Esophagus squamous epithelium (tissue), 5 donors: ENCODE results near the gene C10orf95. TPM values are rescaled to one million over a fixed set of nuclear protein-coding genes. Genes with fewer than 3 reads are reported as not detected.
A peak's percentile ranks its signal among the peaks of the same experiment; 100 is the strongest.
"Not testable (repeated sequence)": the region's sequence is repeated elsewhere in the genome, so short reads cannot be mapped to it uniquely, and the experiment has no call there.

Experiments
- DNase-seq: peaks from one replicate; lab custom pipeline; 2025; lab: John Stamatoyannopoulos, UW
- H3K27ac ChIP-seq, 4 donors: fragments of 200-600 bp; sonication (generic); one replicate each; pipeline ENCODE4 v1.5.1; 2016 to 2019; ENCODE audit warnings: mild to moderate bottlenecking in 1 of 4
- H3K27me3 ChIP-seq, 4 donors: fragments of 200-600 bp; sonication (generic); 1 replicate in 3 of 4; 2 replicates in 1 of 4; pipeline versions ENCODE4 v1.5.1 to v1.6.0; 2017 to 2021; ENCODE audit warnings: antibody characterized with exemption in 1 of 4
- H3K36me3 ChIP-seq, 3 donors: fragments of 200-600 bp; sonication (generic); one replicate each; pipeline ENCODE4 v1.5.1; 2016 to 2019
- H3K4me1 ChIP-seq, 3 donors: fragments of 200-600 bp; sonication (generic); one replicate each; pipeline ENCODE4 v1.5.1; 2017 to 2019
- H3K4me3 ChIP-seq, 4 donors: fragments of 200-600 bp; sonication (generic); 1 replicate in 3 of 4; 2 replicates in 1 of 4; pipeline ENCODE4 v1.5.1; 2016 to 2019; ENCODE audit warnings: mild to moderate bottlenecking in 2 of 4, moderate library complexity in 1 of 4
- H3K9me3 ChIP-seq, 3 donors: fragments of 200-600 bp; sonication (generic); one replicate each; pipeline ENCODE4 v1.5.1; 2016 to 2019
- POLR2A ChIP-seq, 4 donors: fragments of 450-650 bp; IDR thresholded peaks; one replicate each; pipeline ENCODE4 v1.6.1; 2017; ENCODE audit warnings: antibody characterized with exemption in 4 of 4, mild to moderate bottlenecking in 4 of 4, moderate library complexity in 3 of 4
- WGBS, 2 donors: methylation state at CpG; one replicate each; pipeline ENCODE4 v1.1.5; 2018; 5-methylcytosine and 5-hydroxymethylcytosine counted together
- intact Hi-C: fragments of 100-400 bp; cut with DNase I; formaldehyde crosslinking; loops from one replicate; pipeline ENCODE4 v1.15.0; 2022
- total RNA-seq, 4 donors: library from RNA; depleted of rRNA; stranded (reverse); fragments of >200 nt; gene quantifications; one replicate each; pipeline ENCODE4 v1.1.0, GENCODE V29; 2016
- TF ChIP-seq, protein P1 (sequence below), 6 experiments: fragments of 450-650 bp in 4 of 6; fragments of 200-600 bp in 2 of 6; sonication (generic) in 2 of 6; IDR thresholded peaks; one replicate each; pipeline ENCODE4 v1.5.1; 2016 to 2019; ENCODE audit warnings: antibody characterized with exemption in 6 of 6, mild to moderate bottlenecking in 4 of 6, moderate library complexity in 4 of 6
- donor health status: DM: yes; HTN: yes; CAD: no.

The C10orf95 gene, protein sequence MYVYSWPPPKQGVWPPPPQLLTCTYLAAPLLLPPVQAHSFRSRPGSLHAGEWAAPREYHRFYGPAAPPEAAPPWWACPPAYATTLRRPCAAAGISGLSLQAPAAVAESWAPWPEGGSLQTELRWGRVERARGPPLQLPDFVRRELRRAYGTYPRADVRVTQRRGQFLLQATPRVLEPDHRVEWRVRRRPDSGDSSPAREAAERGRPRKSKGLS
- 1 to 10 TPM in 2 of 4 donors, under 1 TPM in 1, not detected in 1; 0.23 to 1.9 (median 1.1) TPM for total RNA-seq

DNA sequence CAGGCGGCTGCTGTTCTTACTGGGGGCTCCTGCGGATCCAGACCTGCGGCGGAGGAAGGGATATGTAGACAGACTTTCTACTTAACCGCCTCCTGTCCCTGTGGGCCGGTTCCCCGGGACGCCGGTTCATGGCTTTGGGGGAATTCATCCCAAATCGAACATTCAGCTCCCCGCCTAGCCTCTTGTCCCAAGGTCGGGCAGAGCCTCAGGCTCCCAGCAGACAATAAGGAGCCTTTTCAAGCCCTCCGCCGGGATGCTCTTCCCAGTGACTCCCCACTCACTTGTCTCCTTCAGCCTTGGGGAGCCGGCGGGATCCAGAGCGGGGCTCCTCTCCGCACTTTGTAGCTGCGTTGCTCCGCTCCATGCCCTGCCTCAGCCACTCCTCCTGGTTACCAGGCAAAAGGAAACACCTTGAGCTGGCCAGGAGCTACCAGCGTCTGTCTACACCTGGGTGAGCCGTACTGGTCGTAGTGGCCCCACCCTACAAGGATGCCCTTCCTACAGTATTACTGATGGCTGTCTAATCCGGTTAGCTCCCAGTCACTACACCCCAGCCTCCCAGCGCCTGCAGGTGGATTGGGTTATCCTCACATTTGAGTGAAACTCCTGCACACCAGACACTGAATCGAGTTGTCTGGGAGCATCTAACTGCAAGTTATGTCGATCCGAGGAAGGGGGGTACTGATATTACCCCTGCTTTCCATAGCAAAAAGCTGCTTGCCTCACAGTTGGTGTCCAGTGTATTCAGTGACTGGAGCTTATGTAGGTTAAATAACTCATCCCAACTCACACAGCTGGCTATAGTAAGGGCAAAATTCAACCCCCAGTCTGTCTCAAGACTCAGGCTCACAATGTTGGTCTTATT lies at the start of gene C10orf95:
C10orf95 (minus strand) TSS at position 439 of the 865 bp plus-strand sequence. CDS start 450 bp downstream, outside the sequence.
- Histone ChIP-seq H3K27me3 (no peaks in the 10 kb centered on the region), H3K36me3 (peaks cover 0 to 12% (median 0%) of the 10 kb centered on the region in 3 donors), H3K9me3 (no peaks in the 10 kb centered on the region), H3K4me3 (peak within 1 kb of the TSS; percentile 51 to 95 (median 86)), H3K27ac (peak within 1 kb of the TSS; percentile 81 to 93 (median 90)), H3K4me1 (peaks cover 16 to 54% (median 16%) of the 10 kb centered on the region in 3 donors)
- TF ChIP-seq POLR2A (IDR thresholded peaks at IDR 0.05) = no peak
- TF ChIP-seq, protein P1, sequence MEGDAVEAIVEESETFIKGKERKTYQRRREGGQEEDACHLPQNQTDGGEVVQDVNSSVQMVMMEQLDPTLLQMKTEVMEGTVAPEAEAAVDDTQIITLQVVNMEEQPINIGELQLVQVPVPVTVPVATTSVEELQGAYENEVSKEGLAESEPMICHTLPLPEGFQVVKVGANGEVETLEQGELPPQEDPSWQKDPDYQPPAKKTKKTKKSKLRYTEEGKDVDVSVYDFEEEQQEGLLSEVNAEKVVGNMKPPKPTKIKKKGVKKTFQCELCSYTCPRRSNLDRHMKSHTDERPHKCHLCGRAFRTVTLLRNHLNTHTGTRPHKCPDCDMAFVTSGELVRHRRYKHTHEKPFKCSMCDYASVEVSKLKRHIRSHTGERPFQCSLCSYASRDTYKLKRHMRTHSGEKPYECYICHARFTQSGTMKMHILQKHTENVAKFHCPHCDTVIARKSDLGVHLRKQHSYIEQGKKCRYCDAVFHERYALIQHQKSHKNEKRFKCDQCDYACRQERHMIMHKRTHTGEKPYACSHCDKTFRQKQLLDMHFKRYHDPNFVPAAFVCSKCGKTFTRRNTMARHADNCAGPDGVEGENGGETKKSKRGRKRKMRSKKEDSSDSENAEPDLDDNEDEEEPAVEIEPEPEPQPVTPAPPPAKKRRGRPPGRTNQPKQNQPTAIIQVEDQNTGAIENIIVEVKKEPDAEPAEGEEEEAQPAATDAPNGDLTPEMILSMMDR (IDR thresholded peaks at IDR 0.05) = no peak
- no peak for DNase-seq
- WGBS, 2 donors = 18 to 45% methylated on average over 12 to 19 of the region's 28 CpGs
- intact Hi-C loops = no loop called here

DNA sequence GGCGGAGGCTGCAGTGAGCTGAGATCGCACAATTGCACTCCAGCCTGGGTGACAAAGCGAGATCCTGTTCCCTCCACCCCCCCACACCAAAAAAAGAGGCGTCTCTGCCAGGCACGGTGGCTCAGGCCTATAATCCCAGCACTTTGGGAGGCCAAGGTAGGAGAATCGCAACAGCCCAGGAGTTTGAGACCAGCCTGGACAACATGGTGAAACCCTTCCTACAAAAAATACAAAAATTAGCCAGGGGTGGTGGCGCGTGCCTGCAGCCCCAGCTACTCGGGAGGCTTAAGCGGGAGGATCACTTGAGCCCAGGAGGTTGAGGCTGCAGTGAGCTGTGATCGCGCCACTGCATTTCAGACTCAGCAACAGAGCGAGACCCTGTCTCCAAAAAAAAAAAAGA lies 49.3 kb upstream of the C10orf95 start:
- DNase-seq, H3K9me3 ChIP-seq, H3K4me3 ChIP-seq, intact Hi-C loops, H3K27me3 ChIP-seq, H3K36me3 ChIP-seq: not testable (repeated sequence)
- Histone ChIP-seq H3K27ac (peak overlapping the region in 2 of 4 donors; percentile 96 to 99), H3K4me1 (peaks cover 11 to 69% (median 38%) of the 10 kb centered on the region in 3 donors)
- WGBS, 2 donors = 89% methylated on average over 8 to 11 of the region's 13 CpGs

DNA sequence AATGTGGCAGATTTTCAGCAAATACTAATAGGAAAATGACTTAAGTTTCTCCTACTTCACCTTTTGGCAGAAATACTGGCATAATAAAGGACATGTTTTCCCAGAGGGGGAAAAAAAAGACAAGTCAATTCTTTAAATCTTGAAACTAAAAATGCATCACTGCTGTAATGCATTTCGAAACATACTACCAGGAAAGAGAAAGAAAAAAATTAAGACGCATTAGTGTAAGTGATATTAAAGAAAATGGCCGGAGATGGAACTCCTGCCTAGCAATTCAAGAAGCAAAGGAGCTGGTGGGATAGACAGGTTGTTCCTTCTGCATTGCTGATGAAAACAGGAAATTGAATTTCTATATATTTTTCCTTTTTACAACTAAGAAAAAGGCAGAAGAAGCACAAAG lies 48.0 kb upstream of the C10orf95 start:
- intact Hi-C loops = no loop called here

DNA sequence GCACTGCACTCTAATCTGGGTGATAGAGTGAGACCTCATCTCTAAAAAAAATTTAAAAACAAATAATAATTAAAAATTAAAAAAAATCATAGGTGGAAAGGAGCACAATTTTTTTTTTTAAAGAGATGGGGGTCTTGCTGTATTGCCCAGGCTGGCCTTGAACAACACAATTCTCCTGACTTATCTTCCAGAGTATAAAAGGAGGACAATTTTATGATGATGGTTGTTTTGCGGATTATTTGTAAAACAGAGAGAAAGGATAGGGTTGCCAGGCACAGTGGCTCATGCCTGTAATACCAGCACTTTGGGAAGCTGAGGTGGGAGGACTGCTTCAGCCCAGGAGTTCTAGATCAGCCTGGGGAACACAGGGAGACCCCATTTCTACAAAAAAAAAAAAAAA lies 46.2 kb upstream of the C10orf95 start:
- Histone ChIP-seq H3K36me3 (peaks cover 0 to 10% (median 0%) of the 10 kb centered on the region in 3 donors), H3K4me3 (no peak overlapping the region), H3K4me1 (peaks cover 21 to 73% (median 45%) of the 10 kb centered on the region in 3 donors), H3K27me3 (no peaks in the 10 kb centered on the region), H3K27ac (no peak overlapping the region), H3K9me3 (no peaks in the 10 kb centered on the region)
- no peak for TF ChIP-seq POLR2A (IDR thresholded peaks at IDR 0.05)
- intact Hi-C loops = no loop called here
- 92 to 95% methylated on average over 1 of the region's 1 CpG for WGBS, 2 donors
- no peak for DNase-seq

More for the DNA sequence above, 48.0 kb upstream of the C10orf95 start:
- Histone ChIP-seq H3K4me3 (no peak overlapping the region), H3K36me3 (peaks cover 0 to 9% (median 0%) of the 10 kb centered on the region in 3 donors), H3K9me3 (no peaks in the 10 kb centered on the region), H3K27me3 (no peaks in the 10 kb centered on the region), H3K4me1 (peaks cover 7 to 65% (median 33%) of the 10 kb centered on the region in 3 donors), H3K27ac (no peak overlapping the region)
- no peak for DNase-seq
- 69 to 80% methylated on average over 3 of the region's 3 CpGs for WGBS, 2 donors
- TF ChIP-seq, protein P1 (IDR thresholded peaks at IDR 0.05) = no peak
- TF ChIP-seq POLR2A (IDR thresholded peaks at IDR 0.05) = no peak

DNA sequence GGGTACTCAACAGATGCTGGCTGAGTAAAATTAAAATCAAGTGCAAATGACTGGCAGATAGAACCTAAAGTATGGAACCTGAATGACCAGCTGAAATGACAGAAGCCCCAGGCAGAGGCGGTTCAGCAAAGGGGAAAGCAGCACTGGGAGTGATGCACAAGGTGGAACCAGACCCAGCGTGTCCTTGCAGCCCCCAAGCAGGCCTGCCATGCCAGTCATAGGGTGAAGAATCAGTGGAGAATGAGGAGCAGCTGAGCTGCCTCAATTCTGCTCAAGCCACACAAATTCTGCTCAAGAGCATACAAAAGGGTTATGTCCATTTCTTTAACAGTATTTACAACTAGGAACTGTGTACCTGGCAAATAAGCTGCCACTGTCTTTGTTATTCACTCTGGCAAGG lies 42.4 kb upstream of the C10orf95 start:
- Histone ChIP-seq H3K27ac (peak overlapping the region; percentile 47 to 82 (median 74)), H3K4me1 (peaks cover 22 to 49% (median 32%) of the 10 kb centered on the region in 3 donors), H3K36me3 (peaks cover 2 to 43% (median 4%) of the 10 kb centered on the region in 3 donors), H3K9me3 (no peaks in the 10 kb centered on the region), H3K4me3 (no peak overlapping the region), H3K27me3 (no peaks in the 10 kb centered on the region)
- TF ChIP-seq, protein P1 (IDR thresholded peaks at IDR 0.05) = no peak
- TF ChIP-seq POLR2A (IDR thresholded peaks at IDR 0.05) = no peak
- no peak for DNase-seq
- intact Hi-C loops = no loop called here
- 27 to 33% methylated on average over 2 of the region's 2 CpGs for WGBS, 2 donors
